ENCODE measurements around the gene HNRNPM.

Gene HNRNPM

GRCh38 chr19:8462571-8462970 is 17.8 kb downstream of the HNRNPM start:
- Mint-ChIP-seq H3K27me3 (ENCODE audit: low read depth, poor library complexity) (peaks cover 3% of the 10 kb centered on the region), H3K9me3 (no peaks in the 10 kb centered on the region), H3K36me3 (ENCODE audit: low read depth) (peaks cover 75% of the 10 kb centered on the region), H3K4me3 (no peak overlapping the region), H3K4me1 (peaks cover 44% of the 10 kb centered on the region), H3K27ac (peak overlapping the region; percentile 2)
- no peak for DNase-seq
- no peak for TF ChIP-seq CTCF (IDR thresholded peaks at IDR 0.05)

GRCh38 chr19:8463365-8463764 is 18.6 kb downstream of the HNRNPM start:
- H3K4me1 Mint-ChIP-seq: peaks cover 40% of the 10 kb centered on the region
- peak overlapping the region; percentile 62 for H3K27ac Mint-ChIP-seq

GRCh38 chr19:8466018-8466417 is 21.2 kb downstream of the HNRNPM start:
- peaks cover 90% of the 10 kb centered on the region for H3K36me3 Mint-ChIP-seq (ENCODE audit: low read depth)

More at GRCh38 chr19:8463365-8463764, 18.6 kb downstream of the HNRNPM start:
- DNase-seq: no peak
- no peak for TF ChIP-seq CTCF (IDR thresholded peaks at IDR 0.05)
- no peaks in the 10 kb centered on the region for H3K9me3 Mint-ChIP-seq
- H3K27me3 Mint-ChIP-seq (ENCODE audit: low read depth, poor library complexity): peaks cover 3% of the 10 kb centered on the region
- peaks cover 75% of the 10 kb centered on the region for H3K36me3 Mint-ChIP-seq (ENCODE audit: low read depth)
- H3K4me3 Mint-ChIP-seq: no peak overlapping the region

GRCh38 chr19:8468124-8468523 is 23.3 kb downstream of the HNRNPM start:
- no peak for DNase-seq
- Mint-ChIP-seq H3K27me3 (ENCODE audit: low read depth, poor library complexity) (no peaks in the 10 kb centered on the region), H3K9me3 (no peaks in the 10 kb centered on the region), H3K36me3 (ENCODE audit: low read depth) (peaks cover 95% of the 10 kb centered on the region), H3K4me1 (peaks cover 22% of the 10 kb centered on the region), H3K4me3 (no peak overlapping the region), H3K27ac (no peak overlapping the region)
- TF ChIP-seq CTCF (IDR thresholded peaks at IDR 0.05): no peak

More at GRCh38 chr19:8466018-8466417, 21.2 kb downstream of the HNRNPM start:
- no peak overlapping the region for H3K4me3 Mint-ChIP-seq
- no peak overlapping the region for H3K27ac Mint-ChIP-seq
- TF ChIP-seq CTCF (IDR thresholded peaks at IDR 0.05): no peak
- H3K27me3 Mint-ChIP-seq (ENCODE audit: low read depth, poor library complexity): no peaks in the 10 kb centered on the region
- peaks cover 28% of the 10 kb centered on the region for H3K4me1 Mint-ChIP-seq
- no peaks in the 10 kb centered on the region for H3K9me3 Mint-ChIP-seq
- no peak for DNase-seq

GRCh38 chr19:8468761-8469373 is 24.1 kb downstream of the HNRNPM start:
- Mint-ChIP-seq H3K27ac (peak overlapping the region; percentile 80), H3K4me3 (no peak overlapping the region), H3K9me3 (no peaks in the 10 kb centered on the region), H3K4me1 (peaks cover 22% of the 10 kb centered on the region), H3K27me3 (ENCODE audit: low read depth, poor library complexity) (no peaks in the 10 kb centered on the region), H3K36me3 (ENCODE audit: low read depth) (peaks cover 95% of the 10 kb centered on the region)
- no peak for DNase-seq
- TF ChIP-seq CTCF (IDR thresholded peaks at IDR 0.05): no peak
